BLaER1 (cell line): ENCODE measurements around the gene ADAM11.
"Not testable (repeated sequence)": the region's sequence is repeated elsewhere in the genome, so short reads cannot be mapped to it uniquely, and the experiment has no call there.

Source experiments
- H3K27ac ChIP-seq: shearing (Covaris generic); formaldehyde crosslinking; 2 replicates; pipeline ENCODE4 v1.8.1; 2022
- H3K27me3 ChIP-seq: shearing (Covaris generic); formaldehyde crosslinking; 2 replicates; pipeline ENCODE4 v1.8.1; 2022
- H3K36me3 ChIP-seq: shearing (Covaris generic); formaldehyde crosslinking; 2 replicates; pipeline ENCODE4 v1.8.1; 2022
- H3K4me1 ChIP-seq: shearing (Covaris generic); formaldehyde crosslinking; 2 replicates; pipeline ENCODE4 v1.8.1; 2022
- H3K4me2 ChIP-seq: shearing (Covaris generic); formaldehyde crosslinking; 2 replicates; pipeline ENCODE4 v1.8.1; 2022
- H3K4me3 ChIP-seq: shearing (Covaris generic); formaldehyde crosslinking; 2 replicates; pipeline ENCODE4 v1.8.1; 2022
- H3K9ac ChIP-seq: shearing (Covaris generic); formaldehyde crosslinking; 2 replicates; pipeline ENCODE4 v1.8.1; 2022
- H3K9me3 ChIP-seq: shearing (Covaris generic); formaldehyde crosslinking; 2 replicates; pipeline ENCODE4 v1.8.1; 2022
- H4K20me1 ChIP-seq: shearing (Covaris generic); formaldehyde crosslinking; 2 replicates; pipeline ENCODE4 v1.8.1; 2022
- Cebpa-rat ChIP-seq: shearing (Covaris generic); IDR thresholded peaks from 2 replicates; pipeline ENCODE4 v1.8.1; 2022

The ADAM11 gene

GRCh38 chr17:44747566-44747965 lies 11.2 kb upstream of the ADAM11 start:
- no peak overlapping the region for H3K4me2 ChIP-seq

DNA sequence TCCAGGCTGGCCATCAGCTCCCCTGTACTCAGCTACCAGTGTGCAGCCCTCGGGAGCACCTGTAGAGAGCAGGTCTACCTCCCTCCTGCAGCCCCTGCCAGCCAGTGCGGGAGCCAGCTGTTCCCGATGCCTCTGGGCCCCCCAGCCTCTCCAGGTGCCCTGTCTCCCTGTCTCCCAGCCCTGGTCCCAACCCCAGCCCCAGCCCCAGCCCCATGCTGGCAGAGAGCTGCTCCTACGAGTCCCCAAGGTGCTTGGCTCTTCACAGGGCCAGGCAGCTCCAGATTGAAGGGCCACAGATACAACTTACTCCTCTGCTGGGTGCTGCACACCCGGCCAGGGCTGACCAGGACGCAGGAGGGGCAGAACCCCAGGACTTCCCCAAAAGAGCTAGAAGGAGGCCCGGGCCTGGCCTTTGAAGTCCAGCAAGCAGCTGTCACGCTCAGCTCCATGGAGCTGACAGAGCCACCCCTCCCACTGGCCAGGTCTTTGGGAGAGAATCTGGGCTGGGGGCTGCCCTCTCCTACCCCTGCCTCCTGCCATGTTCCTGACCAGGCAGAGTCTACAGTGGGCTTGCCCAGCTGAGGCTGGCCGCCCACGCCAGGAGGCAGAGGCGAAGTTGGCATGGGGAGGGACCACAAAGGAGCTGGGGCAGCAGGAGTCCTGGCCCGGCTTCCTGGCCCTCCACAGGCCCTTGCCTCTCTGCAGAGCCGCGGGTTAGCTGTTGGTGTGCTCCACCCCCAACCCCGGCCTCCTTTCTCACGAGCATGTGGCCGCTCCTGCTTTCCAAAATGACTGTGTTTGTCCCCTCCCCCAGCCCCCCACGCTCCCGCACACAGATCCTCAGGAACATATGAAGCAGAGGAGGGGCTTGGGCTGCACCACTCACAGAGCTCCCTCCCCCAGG lies 9.5 kb upstream of the ADAM11 start:
- H3K9ac ChIP-seq: no peak overlapping the region
- no peaks in the 10 kb centered on the region for H3K27me3 ChIP-seq
- peaks cover 13% of the 10 kb centered on the region for H3K4me1 ChIP-seq
- no peak overlapping the region for H3K4me2 ChIP-seq
- peaks cover 73% of the 10 kb centered on the region for H3K36me3 ChIP-seq
- no peaks in the 10 kb centered on the region for H3K9me3 ChIP-seq
- no peak overlapping the region for H3K27ac ChIP-seq
- no peaks in the 10 kb centered on the region for H4K20me1 ChIP-seq
- H3K4me3 ChIP-seq: no peak overlapping the region
- TF ChIP-seq Cebpa-rat: no peak

More at GRCh38 chr17:44747566-44747965, 11.2 kb upstream of the ADAM11 start:
- TF ChIP-seq Cebpa-rat: no peak
- H3K9me3 ChIP-seq: no peaks in the 10 kb centered on the region
- no peak overlapping the region for H3K4me3 ChIP-seq
- H3K9ac ChIP-seq: 0 out of 2 replicates have a peak overlapping the region, but pooled peaks have one; percentile 6
- H3K27ac ChIP-seq: no peak overlapping the region
- H3K36me3 ChIP-seq: peaks cover 80% of the 10 kb centered on the region
- H3K27me3 ChIP-seq: no peaks in the 10 kb centered on the region
- peaks cover 13% of the 10 kb centered on the region for H3K4me1 ChIP-seq
- H4K20me1 ChIP-seq: no peaks in the 10 kb centered on the region

DNA sequence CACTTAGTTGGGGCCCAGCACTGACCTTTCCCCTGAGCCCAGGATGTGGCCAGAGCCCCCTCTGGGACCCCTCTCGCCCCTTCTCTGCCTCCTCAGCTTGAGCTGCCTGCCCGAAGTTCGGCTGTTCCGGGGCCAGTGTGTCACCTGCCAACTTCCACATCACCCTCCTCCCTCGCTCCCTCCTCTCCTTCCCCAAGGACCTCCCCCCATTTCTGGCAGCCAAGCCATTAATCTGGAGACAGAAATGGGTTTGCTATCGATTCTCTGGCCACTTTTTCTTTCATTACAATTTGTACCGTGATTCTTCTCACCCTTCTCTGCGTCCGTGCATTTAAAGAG lies 8.8 kb upstream of the ADAM11 start:
- no peaks in the 10 kb centered on the region for H3K27me3 ChIP-seq
- no peak for TF ChIP-seq Cebpa-rat
- no peaks in the 10 kb centered on the region for H3K9me3 ChIP-seq
- peaks cover 13% of the 10 kb centered on the region for H3K4me1 ChIP-seq
- no peak overlapping the region for H3K4me3 ChIP-seq
- H4K20me1 ChIP-seq: no peaks in the 10 kb centered on the region
- H3K36me3 ChIP-seq: peaks cover 72% of the 10 kb centered on the region
- no peak overlapping the region for H3K4me2 ChIP-seq
- no peak overlapping the region for H3K9ac ChIP-seq
- no peak overlapping the region for H3K27ac ChIP-seq

DNA sequence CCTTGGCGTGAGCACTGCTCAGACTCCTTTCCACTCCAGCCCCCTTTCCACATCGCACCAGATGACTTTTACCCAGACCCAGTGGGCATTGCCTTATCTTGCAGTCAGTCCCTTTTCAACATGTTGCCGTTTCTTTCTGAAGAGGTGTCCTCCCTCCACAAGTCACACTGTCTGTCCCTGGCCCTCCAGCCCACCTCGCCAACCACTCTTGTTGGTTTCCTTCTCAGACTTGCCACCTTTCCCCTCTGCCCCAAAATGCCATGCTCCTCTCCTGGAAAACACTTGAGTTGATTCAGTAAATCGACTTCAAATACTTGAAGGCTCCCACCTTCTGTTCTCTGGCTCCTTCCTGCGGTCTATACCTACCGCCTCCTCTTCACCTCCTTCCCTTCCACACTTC lies 7.5 kb upstream of the ADAM11 start:
- Histone ChIP-seq H3K9me3 (no peaks in the 10 kb centered on the region), H3K4me3 (no peak overlapping the region), H3K4me1 (peaks cover 13% of the 10 kb centered on the region), H3K9ac (no peak overlapping the region), H4K20me1 (no peaks in the 10 kb centered on the region), H3K27ac (no peak overlapping the region), H3K4me2 (no peak overlapping the region), H3K27me3 (no peaks in the 10 kb centered on the region), H3K36me3 (peaks cover 64% of the 10 kb centered on the region)
- TF ChIP-seq Cebpa-rat: no peak

DNA sequence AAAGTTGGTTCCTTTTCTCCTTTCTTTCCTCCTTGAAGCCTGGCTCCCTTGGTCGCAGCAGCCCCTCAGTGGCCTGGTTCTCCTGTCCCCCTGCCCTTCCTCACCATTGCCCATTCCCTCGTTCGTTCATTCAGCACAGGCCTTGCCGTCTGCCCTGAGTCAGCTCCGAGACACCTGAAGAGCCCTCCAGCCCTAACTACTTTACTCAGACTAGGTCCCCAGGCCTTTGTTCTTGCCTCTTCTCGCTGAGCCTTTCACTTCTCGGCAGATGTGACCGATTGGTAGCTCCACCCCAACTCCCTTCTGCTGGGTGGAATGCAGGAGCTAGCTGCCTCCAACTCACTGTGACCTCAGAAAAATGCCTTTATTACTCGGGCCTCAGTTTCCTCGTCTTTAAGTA lies 7.0 kb upstream of the ADAM11 start:
- no peak overlapping the region for H3K4me2 ChIP-seq
- H3K9ac ChIP-seq: no peak overlapping the region
- peaks cover under 1% of the 10 kb centered on the region; the same call in 1 of the 2 replicates for H3K27me3 ChIP-seq
- peaks cover 10% of the 10 kb centered on the region for H3K4me1 ChIP-seq
- H3K36me3 ChIP-seq: peaks cover 60% of the 10 kb centered on the region
- no peak for TF ChIP-seq Cebpa-rat
- H4K20me1 ChIP-seq: no peaks in the 10 kb centered on the region
- no peak overlapping the region for H3K27ac ChIP-seq
- H3K4me3 ChIP-seq: no peak overlapping the region
- no peaks in the 10 kb centered on the region for H3K9me3 ChIP-seq

DNA sequence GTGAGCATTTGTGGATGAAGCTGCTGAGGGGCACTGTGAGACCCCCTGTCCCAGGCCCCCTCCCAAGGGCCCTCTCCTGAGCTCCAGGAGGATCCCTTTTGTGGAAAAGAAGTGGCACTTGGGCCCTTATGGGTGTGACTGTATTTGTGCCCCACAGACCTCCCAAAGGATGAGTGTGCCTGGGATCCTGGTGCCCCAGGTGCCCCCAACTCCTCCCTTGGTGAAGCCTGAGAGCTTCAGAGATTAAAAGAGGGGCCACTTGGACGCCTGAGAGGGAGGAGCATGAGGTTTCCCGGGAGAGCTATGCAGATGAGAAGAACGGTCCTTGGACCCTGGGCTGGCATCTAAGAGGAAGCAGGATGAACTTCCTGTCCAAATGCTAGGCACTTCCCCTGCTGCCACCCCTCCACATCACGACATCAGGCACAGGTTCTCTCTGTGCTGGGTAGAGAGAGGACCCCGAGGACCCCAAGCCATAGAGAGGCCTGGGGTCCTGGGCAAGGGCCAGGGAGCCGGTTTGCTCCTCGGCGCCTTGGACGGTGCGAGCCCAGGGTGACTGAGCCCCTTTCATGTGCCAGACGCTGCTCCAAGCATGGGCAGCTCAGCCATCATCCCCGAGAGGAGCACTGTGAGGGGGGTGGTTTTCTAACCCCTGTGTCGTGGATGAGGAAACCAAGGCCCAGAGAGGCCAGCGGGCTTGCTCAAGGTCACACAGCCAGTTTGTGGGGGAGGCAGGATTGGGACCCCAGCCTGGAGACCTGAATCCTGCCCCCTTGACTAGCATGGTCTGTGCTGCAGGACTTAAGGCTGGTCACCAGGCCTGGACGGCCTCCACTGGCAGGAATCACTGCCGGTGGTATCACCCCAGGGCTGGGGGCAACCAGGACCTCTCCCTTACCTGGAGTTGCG lies 5.6 kb upstream of the ADAM11 start:
- Histone ChIP-seq H4K20me1 (0 out of 2 replicates have a peak, but pooled peaks cover 2% of the 10 kb centered on the region), H3K4me3 (no peak overlapping the region), H3K36me3 (peaks cover 46% of the 10 kb centered on the region), H3K27me3 (peaks cover 14% of the 10 kb centered on the region), H3K4me1 (peaks cover 9% of the 10 kb centered on the region; the same call in 1 of the 2 replicates), H3K9me3 (no peaks in the 10 kb centered on the region), H3K9ac (no peak overlapping the region), H3K27ac (no peak overlapping the region), H3K4me2 (no peak overlapping the region)
- no peak for TF ChIP-seq Cebpa-rat

DNA sequence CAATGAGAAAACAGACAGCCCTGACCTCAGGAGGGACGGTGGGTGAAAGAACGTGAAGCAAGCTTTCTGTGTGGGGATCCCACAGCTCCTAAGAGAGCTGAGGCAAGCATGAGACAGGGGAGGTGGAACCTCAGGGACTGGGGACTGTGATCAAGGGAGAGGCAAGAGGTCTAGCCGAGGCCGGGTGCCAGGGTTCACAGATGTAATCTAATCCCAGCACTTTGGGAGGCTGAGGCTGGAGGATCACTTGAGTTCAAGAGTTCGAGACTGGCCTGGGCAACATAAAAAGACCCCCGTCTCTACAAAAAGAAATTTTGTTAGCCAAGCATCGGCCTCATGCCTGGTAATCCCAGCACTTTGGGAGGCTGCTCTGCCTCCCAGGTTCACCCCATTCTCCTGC lies 4.5 kb upstream of the ADAM11 start:
- Histone ChIP-seq H3K36me3 (peaks cover 35% of the 10 kb centered on the region), H3K27ac (no peak overlapping the region)

DNA sequence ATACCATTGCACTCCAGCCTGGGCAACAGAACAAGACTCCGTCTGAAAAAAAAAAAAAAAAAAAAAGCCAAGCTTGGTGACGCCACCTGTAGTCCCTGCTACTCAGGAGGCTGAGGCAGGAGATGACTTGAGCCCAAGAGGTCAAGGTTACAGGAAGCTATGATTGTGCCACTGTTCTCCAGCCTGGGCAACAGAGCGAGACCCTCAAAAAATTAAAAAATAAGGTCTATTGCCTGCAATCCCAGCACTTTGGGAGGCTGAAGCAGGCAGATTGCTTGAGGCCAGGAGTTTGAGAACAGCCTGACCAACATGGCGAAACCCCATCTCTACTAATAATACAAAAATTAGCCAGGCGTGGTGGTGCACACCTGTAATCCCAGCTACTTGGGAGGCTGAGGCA lies 3.6 kb upstream of the ADAM11 start:
- not testable (repeated sequence) for H3K9me3 ChIP-seq, H3K4me2 ChIP-seq, H3K4me3 ChIP-seq, H3K9ac ChIP-seq, H3K27ac ChIP-seq
- Histone ChIP-seq H3K27me3 (peaks cover 31% of the 10 kb centered on the region), H4K20me1 (0 out of 2 replicates have a peak, but pooled peaks cover 14% of the 10 kb centered on the region), H3K36me3 (peaks cover 26% of the 10 kb centered on the region), H3K4me1 (peaks cover 20% of the 10 kb centered on the region)

More for the DNA sequence above, 4.5 kb upstream of the ADAM11 start:
- no peak for TF ChIP-seq Cebpa-rat
- Histone ChIP-seq H4K20me1 (0 out of 2 replicates have a peak, but pooled peaks cover 5% of the 10 kb centered on the region), H3K9ac (no peak overlapping the region), H3K27me3 (peaks cover 22% of the 10 kb centered on the region), H3K4me2 (no peak overlapping the region), H3K4me3 (no peak overlapping the region), H3K4me1 (peaks cover 14% of the 10 kb centered on the region), H3K9me3 (no peaks in the 10 kb centered on the region)

- Histone ChIP-seq H3K9me3 (no peaks in the 10 kb centered on the region), H3K36me3 (0 out of 2 replicates have a peak, but pooled peaks cover 5% of the 10 kb centered on the region), H3K4me3 (no peak overlapping the region), H3K27ac (no peak overlapping the region), H4K20me1 (0 out of 2 replicates have a peak, but pooled peaks cover 14% of the 10 kb centered on the region), H3K27me3 (peaks cover 41% of the 10 kb centered on the region), H3K4me2 (no peak overlapping the region; the same call in 1 of the 2 replicates), H3K9ac (no peak overlapping the region), H3K4me1 (peaks cover 20% of the 10 kb centered on the region)
- no peak for TF ChIP-seq Cebpa-rat
Observed at GRCh38 chr17:44757045-44757917, 1.5 kb upstream of the ADAM11 start.
